Left lung (tissue), 10 donors: ENCODE measurements around the gene HMG20A. TPM values are rescaled to one million over a fixed set of nuclear protein-coding genes. Genes with fewer than 3 reads are reported as not detected.

Experiments used
- ATAC-seq: fragments of 200-7000 bp; cut with Tn5 transposase; one replicate; pipeline ENCODE4 v1.9.1; 2020; ENCODE audit warnings: moderate library complexity
- DNase-seq, 4 donors: peaks; one replicate each; pipeline ENCODE4 v3.0.0-alpha.2; 2013 to 2020
- H3K27ac ChIP-seq, 2 donors: fragments of 200-600 bp; sonication (generic) in 1 of 2; one replicate each; pipeline versions ENCODE4 v1.5.0 to v1.8.0; 2020 to 2021
- H3K27me3 ChIP-seq, 2 donors: fragments of 200-600 bp; sonication (generic) in 1 of 2; one replicate each; pipeline versions ENCODE4 v1.5.0 to v1.8.0; 2020 to 2021
- H3K36me3 ChIP-seq, 2 donors: fragments of 200-600 bp; sonication (generic) in 1 of 2; one replicate each; pipeline versions ENCODE4 v1.5.0 to v1.8.0; 2020 to 2021
- H3K4me1 ChIP-seq, 2 donors: fragments of 200-600 bp; one replicate each; pipeline ENCODE4 v1.8.0; 2021
- H3K4me3 ChIP-seq, 2 donors: fragments of 200-600 bp; sonication (generic) in 1 of 2; one replicate each; pipeline versions ENCODE4 v1.5.0 to v1.8.0; 2020 to 2021; ENCODE audit warnings: mild to moderate bottlenecking in 1 of 2
- H3K9me3 ChIP-seq, 2 donors: fragments of 200-600 bp; sonication (generic) in 1 of 2; one replicate each; pipeline versions ENCODE4 v1.5.0 to v1.8.0; 2020 to 2021
- CTCF ChIP-seq, 2 donors: fragments of 200-600 bp; sonication (generic) in 1 of 2; IDR thresholded peaks; one replicate each; pipeline versions ENCODE4 v1.5.0 to v1.8.0; 2021; ENCODE audit warnings: antibody characterized with exemption in 2 of 2
- intact Hi-C, 2 donors: fragments of 100-400 bp; cut with DNase I; formaldehyde crosslinking; loops; one replicate each; pipeline versions ENCODE4 v1.11.2 to v1.14.2; 2022
- polyA plus RNA-seq, 6 donors: library from polyadenylated mRNA; unstranded; fragments of 120-200 nt; gene quantifications; one replicate each; pipeline ENCODE4 v1.2.1, GENCODE V29; 2013; ENCODE audit not compliant: insufficient read length in 6 of 6
- total RNA-seq, 2 donors: library from RNA; stranded (reverse); fragmentation: NEBNext Ultra II Directional; extraction: Animal tissue kit (Norgen Biotek cat#: 25700); gene quantifications; one replicate each; pipeline ENCODE4 v1.2.1, GENCODE V29; 2021
- donor health status: DM: no; HTN: yes; CAD: no.
- donor health status: DM: no; HTN: no; CAD: no.

Gene HMG20A
- total and polyA plus RNA-seq, 8 donors: 34.9 to 93.5 (median 76.5) TPM

- Histone ChIP-seq H3K27ac (peak overlapping the region; percentile 37 to 57), H3K4me1 (peaks cover 9 to 10% of the 10 kb centered on the region in 2 donors), H3K27me3 (no peaks in the 10 kb centered on the region), H3K36me3 (peaks cover 0 to 51% of the 10 kb centered on the region in 2 donors), H3K9me3 (no peaks in the 10 kb centered on the region), H3K4me3 (no peak overlapping the region)
- intact Hi-C loops: no loop called here
- DNase-seq (no peak), ATAC-seq (no peak)
- no peak for TF ChIP-seq CTCF (IDR thresholded peaks at IDR 0.05)
Observed at GRCh38 chr15:77475001-77475400, 54.3 kb downstream of the HMG20A start.

GRCh38 chr15:77475898-77476297 lies 55.2 kb downstream of the HMG20A start:
- Histone ChIP-seq H3K4me3 (no peak overlapping the region), H3K4me1 (peaks cover 9 to 10% of the 10 kb centered on the region in 2 donors), H3K9me3 (no peaks in the 10 kb centered on the region), H3K36me3 (peaks cover 0 to 46% of the 10 kb centered on the region in 2 donors), H3K27ac (peak overlapping the region in 1 of 2 donors; percentile 57), H3K27me3 (no peaks in the 10 kb centered on the region)
- intact Hi-C loops: no loop called here
- TF ChIP-seq CTCF (IDR thresholded peaks at IDR 0.05): no peak
- no peak for DNase-seq
- peak; percentile 58 for ATAC-seq

- DNase-seq (no peak), ATAC-seq (no peak)
- Histone ChIP-seq H3K27me3 (no peaks in the 10 kb centered on the region), H3K4me3 (no peak overlapping the region), H3K9me3 (no peaks in the 10 kb centered on the region), H3K36me3 (peaks cover 0 to 36% of the 10 kb centered on the region in 2 donors), H3K27ac (no peak overlapping the region), H3K4me1 (peaks cover 14 to 15% of the 10 kb centered on the region in 2 donors)
- intact Hi-C loops: no loop called here
- no peak for TF ChIP-seq CTCF (IDR thresholded peaks at IDR 0.05)
Observed at GRCh38 chr15:77476995-77477394, 56.3 kb downstream of the HMG20A start.

- peaks cover 0 to 35% of the 10 kb centered on the region in 2 donors for H3K36me3 ChIP-seq
- DNase-seq: no peak
- H3K27ac ChIP-seq: no peak overlapping the region
- no peak for ATAC-seq
- no peak for TF ChIP-seq CTCF (IDR thresholded peaks at IDR 0.05)
- H3K4me3 ChIP-seq: no peak overlapping the region
- H3K27me3 ChIP-seq: no peaks in the 10 kb centered on the region
- H3K4me1 ChIP-seq: peaks cover 24 to 25% of the 10 kb centered on the region in 2 donors
- intact Hi-C loops: no loop called here
- no peaks in the 10 kb centered on the region for H3K9me3 ChIP-seq
Observed at GRCh38 chr15:77478051-77478450, 57.4 kb downstream of the HMG20A start.

GRCh38 chr15:77479015-77479414 lies 58.3 kb downstream of the HMG20A start:
- intact Hi-C loops: no loop called here
- Histone ChIP-seq H3K4me3 (no peak overlapping the region), H3K27ac (no peak overlapping the region), H3K36me3 (peaks cover 0 to 45% of the 10 kb centered on the region in 2 donors), H3K9me3 (no peaks in the 10 kb centered on the region), H3K27me3 (no peaks in the 10 kb centered on the region), H3K4me1 (peaks cover 29 to 34% of the 10 kb centered on the region in 2 donors)
- ATAC-seq (no peak), DNase-seq (no peak)
- no peak for TF ChIP-seq CTCF (IDR thresholded peaks at IDR 0.05)
